ENCODE data around the gene CSTF1. TPM values are rescaled to one million over a fixed set of nuclear protein-coding genes. Genes with fewer than 3 reads are reported as not detected.

The CSTF1 gene
- total RNA-seq, 1 experiment from 2014 or later, result 60.2 TPM

DNA sequence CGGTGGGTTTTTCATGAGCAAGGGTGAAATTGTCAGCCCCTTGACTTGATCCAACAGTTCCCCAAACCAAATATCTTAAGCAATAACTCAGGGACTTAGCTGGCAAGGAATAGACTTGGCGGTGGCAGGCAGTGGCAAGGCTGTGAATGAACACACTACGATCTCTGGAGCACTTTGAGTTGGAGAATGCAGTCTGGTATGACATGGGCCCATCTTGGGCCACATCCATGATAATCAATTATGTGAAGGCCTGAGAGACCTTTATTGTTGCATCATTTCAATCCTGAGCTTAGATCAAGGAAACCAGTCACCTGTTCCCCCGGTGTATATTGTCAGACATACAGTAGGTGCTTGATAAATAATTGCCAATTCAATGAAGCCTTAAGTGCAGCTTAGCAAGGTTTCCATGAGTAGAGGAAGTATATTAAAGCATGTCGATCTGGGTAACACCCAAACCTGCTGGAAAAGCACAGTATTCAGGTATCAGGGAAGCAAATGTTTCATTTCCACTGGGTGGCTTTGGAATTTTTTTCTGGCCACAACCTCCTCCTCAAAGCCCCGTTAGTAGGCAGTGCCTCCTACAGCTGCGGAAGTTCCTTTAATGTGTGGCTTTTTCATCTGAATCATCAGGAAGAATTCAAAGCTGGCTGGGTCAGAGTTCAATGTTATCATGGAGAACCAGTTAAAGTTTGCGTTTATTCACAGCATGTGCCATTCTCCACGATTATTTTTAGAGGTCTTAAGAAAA, 29.8 kb downstream of the CSTF1 start:
- ATAC-seq, result peak; percentile 87
- no peak for TF ChIP-seq EZH2 (IDR thresholded peaks at IDR 0.05; ENCODE audit: low read length, unreplicated experiment)
- TF ChIP-seq, protein P1, sequence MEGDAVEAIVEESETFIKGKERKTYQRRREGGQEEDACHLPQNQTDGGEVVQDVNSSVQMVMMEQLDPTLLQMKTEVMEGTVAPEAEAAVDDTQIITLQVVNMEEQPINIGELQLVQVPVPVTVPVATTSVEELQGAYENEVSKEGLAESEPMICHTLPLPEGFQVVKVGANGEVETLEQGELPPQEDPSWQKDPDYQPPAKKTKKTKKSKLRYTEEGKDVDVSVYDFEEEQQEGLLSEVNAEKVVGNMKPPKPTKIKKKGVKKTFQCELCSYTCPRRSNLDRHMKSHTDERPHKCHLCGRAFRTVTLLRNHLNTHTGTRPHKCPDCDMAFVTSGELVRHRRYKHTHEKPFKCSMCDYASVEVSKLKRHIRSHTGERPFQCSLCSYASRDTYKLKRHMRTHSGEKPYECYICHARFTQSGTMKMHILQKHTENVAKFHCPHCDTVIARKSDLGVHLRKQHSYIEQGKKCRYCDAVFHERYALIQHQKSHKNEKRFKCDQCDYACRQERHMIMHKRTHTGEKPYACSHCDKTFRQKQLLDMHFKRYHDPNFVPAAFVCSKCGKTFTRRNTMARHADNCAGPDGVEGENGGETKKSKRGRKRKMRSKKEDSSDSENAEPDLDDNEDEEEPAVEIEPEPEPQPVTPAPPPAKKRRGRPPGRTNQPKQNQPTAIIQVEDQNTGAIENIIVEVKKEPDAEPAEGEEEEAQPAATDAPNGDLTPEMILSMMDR (conservative IDR thresholded peaks at IDR 0.05; ENCODE audit: low read depth, low read length), result no peak
- no peak for TF ChIP-seq EZH2phosphoT487 (IDR thresholded peaks at IDR 0.05; ENCODE audit: borderline replicate concordance, low read length)
- Histone ChIP-seq H3K9me3 (ENCODE audit: low read length) (no peaks in the 10 kb centered on the region), H3K9ac (ENCODE audit: low read length) (no peak overlapping the region), H3K9me2 (replicated peaks; ENCODE audit: low read length) (no peaks in the 10 kb centered on the region), H3F3A (ENCODE audit: low read length, unreplicated experiment) (no peaks in the 10 kb centered on the region), H2AFZ (ENCODE audit: low read length) (peak overlapping the region; percentile 8), H3K4me1 (ENCODE audit: insufficient read depth, low read length) (peaks cover 36% of the 10 kb centered on the region), H3K4me2 (ENCODE audit: low read length) (peak overlapping the region; percentile 35), H3K27me3 (ENCODE audit: low read length) (no peaks in the 10 kb centered on the region), H4K20me1 (ENCODE audit: low read length) (no peaks in the 10 kb centered on the region), H3K79me2 (ENCODE audit: low read length) (no peaks in the 10 kb centered on the region), H3K36me3 (ENCODE audit: low read depth, low read length) (no peaks in the 10 kb centered on the region), H3K4me3 (ENCODE audit: low read length) (no peak overlapping the region), H3K27ac (ENCODE audit: low read length) (peak overlapping the region; percentile 6; the same call in 1 of the 2 replicates)
- no TSS peak for BruUV-seq (replicated peaks)
- POLR2A ChIA-PET (ENCODE audit: unreplicated experiment), result no interaction called here
- CTCF ChIA-PET, result interaction anchor here (0.6 kb wide), 2 partner anchors 30 to 63 kb away, joined by 3 read pairs; partner anchors contain the start of genes AURKA and FAM210B
- peak; percentile 92 for DNase-seq
- intact Hi-C loops (cut with micrococcal nuclease), result no loop called here

GRCh38 chr20:56422824-56423189, 30.4 kb downstream of the CSTF1 start:
- Histone ChIP-seq H3K4me3 (ENCODE audit: low read length) (no peak overlapping the region), H3K79me2 (ENCODE audit: low read length) (no peaks in the 10 kb centered on the region), H3K27me3 (ENCODE audit: low read length) (no peaks in the 10 kb centered on the region), H3K4me2 (ENCODE audit: low read length) (peak overlapping the region; percentile 35), H3K9me3 (ENCODE audit: low read length) (no peaks in the 10 kb centered on the region), H3K36me3 (ENCODE audit: low read depth, low read length) (no peaks in the 10 kb centered on the region), H3K27ac (ENCODE audit: low read length) (peak overlapping the region; percentile 6; the same call in 1 of the 2 replicates), H3F3A (ENCODE audit: low read length, unreplicated experiment) (no peaks in the 10 kb centered on the region), H3K4me1 (ENCODE audit: insufficient read depth, low read length) (peaks cover 34% of the 10 kb centered on the region), H2AFZ (ENCODE audit: low read length) (peak overlapping the region; percentile 8), H3K9me2 (replicated peaks; ENCODE audit: low read length) (no peaks in the 10 kb centered on the region), H3K9ac (ENCODE audit: low read length) (no peak overlapping the region), H4K20me1 (ENCODE audit: low read length) (no peaks in the 10 kb centered on the region)
- ATAC-seq (no peak; the same call in 1 of the 2 replicates), DNase-seq (no peak)
- no TSS peak for BruUV-seq (replicated peaks)
- TF ChIP-seq, protein P1 (conservative IDR thresholded peaks at IDR 0.05; ENCODE audit: low read depth, low read length), result no peak
- TF ChIP-seq EZH2 (IDR thresholded peaks at IDR 0.05; ENCODE audit: low read length, unreplicated experiment), result no peak
- ChIA-PET CTCF (interaction anchor here (0.6 kb wide), 1 partner anchor 31 kb away, joined by 3 read pairs; the partner anchor contains the start of gene AURKA), POLR2A (ENCODE audit: unreplicated experiment) (no interaction called here)
- intact Hi-C loops (cut with micrococcal nuclease), result no loop called here

- intact Hi-C loops (cut with micrococcal nuclease), result no loop called here
- H2AFZ ChIP-seq (ENCODE audit: low read length), result peak overlapping the region; percentile 8
- H3K4me1 ChIP-seq (ENCODE audit: insufficient read depth, low read length), result peaks cover 29% of the 10 kb centered on the region
- H4K20me1 ChIP-seq (ENCODE audit: low read length), result no peaks in the 10 kb centered on the region
- H3K27ac ChIP-seq (ENCODE audit: low read length), result no peak overlapping the region
- CTCF ChIA-PET, result interaction anchor here (0.6 kb wide), 1 partner anchor 31 kb away, joined by 3 read pairs; the partner anchor contains the start of gene AURKA
- H3K9me2 ChIP-seq (replicated peaks; ENCODE audit: low read length), result no peaks in the 10 kb centered on the region
- peak overlapping the region; percentile 35 for H3K4me2 ChIP-seq (ENCODE audit: low read length)
- H3K79me2 ChIP-seq (ENCODE audit: low read length), result no peaks in the 10 kb centered on the region
- H3F3A ChIP-seq (ENCODE audit: low read length, unreplicated experiment), result no peaks in the 10 kb centered on the region
- TF ChIP-seq EZH2 (IDR thresholded peaks at IDR 0.05; ENCODE audit: low read length, unreplicated experiment) (no peak), EZH2phosphoT487 (IDR thresholded peaks at IDR 0.05; ENCODE audit: borderline replicate concordance, low read length) (no peak)
- TF ChIP-seq, protein P1 (conservative IDR thresholded peaks at IDR 0.05; ENCODE audit: low read depth, low read length), result no peak
- H3K9ac ChIP-seq (ENCODE audit: low read length), result no peak overlapping the region
- no peak for ATAC-seq
- POLR2A ChIA-PET (ENCODE audit: unreplicated experiment), result no interaction called here
- H3K36me3 ChIP-seq (ENCODE audit: low read depth, low read length), result no peaks in the 10 kb centered on the region
- no peaks in the 10 kb centered on the region for H3K9me3 ChIP-seq (ENCODE audit: low read length)
- no peak overlapping the region for H3K4me3 ChIP-seq (ENCODE audit: low read length)
- no TSS peak for BruUV-seq (replicated peaks)
- no peaks in the 10 kb centered on the region for H3K27me3 ChIP-seq (ENCODE audit: low read length)
- no peak for DNase-seq
Measured at GRCh38 chr20:56423211-56423610, 30.8 kb downstream of the CSTF1 start.

Data from PC-3 (cell line).